Neural crest cell (in vitro differentiated cells): ENCODE data around the gene GMPR. TPM values are rescaled to one million over a fixed set of nuclear protein-coding genes. Genes with fewer than 3 reads are reported as not detected.

ENCODE experiments used
- DNase-seq: peaks from one replicate; pipeline ENCODE4 v3.0.0; 2021; ENCODE audit warnings: low read depth, mixed read lengths, low spot score
- H3K27ac Mint-ChIP-seq: one replicate; pipeline ENCODE4 v1.8.0; 2021; ENCODE audit warnings: mild to moderate bottlenecking, mixed read lengths; ENCODE audit not compliant: unreplicated experiment
- H3K27me3 Mint-ChIP-seq: 2 replicates; pipeline ENCODE4 v1.8.0; 2021; ENCODE audit warnings: low read depth, mild to moderate bottlenecking, mixed read lengths
- H3K36me3 Mint-ChIP-seq: 2 replicates; pipeline ENCODE4 v1.8.0; 2021; ENCODE audit warnings: low read depth, mild to moderate bottlenecking, mixed read lengths
- H3K4me1 Mint-ChIP-seq: 2 replicates; pipeline ENCODE4 v1.8.0; 2021; ENCODE audit warnings: mixed read lengths
- H3K4me3 Mint-ChIP-seq: one replicate; pipeline ENCODE4 v1.8.0; 2021; ENCODE audit warnings: mild to moderate bottlenecking, mixed read lengths
- H3K9me3 Mint-ChIP-seq: 2 replicates; pipeline ENCODE4 v1.8.0; 2021; ENCODE audit warnings: mixed read lengths
- CTCF ChIP-seq: fragments of 200-600 bp; sonication (generic); conservative IDR thresholded peaks from 2 replicates; pipeline ENCODE4 v1.5.0; 2021; ENCODE audit warnings: antibody characterized with exemption, mild to moderate bottlenecking
- total RNA-seq: library from RNA; stranded (reverse); gene quantifications from 2 replicates; pipeline ENCODE4 v1.2.1, GENCODE V29; 2021

Gene GMPR
- total RNA-seq, 1 donor from 2014 or later = 0.16 TPM

DNA sequence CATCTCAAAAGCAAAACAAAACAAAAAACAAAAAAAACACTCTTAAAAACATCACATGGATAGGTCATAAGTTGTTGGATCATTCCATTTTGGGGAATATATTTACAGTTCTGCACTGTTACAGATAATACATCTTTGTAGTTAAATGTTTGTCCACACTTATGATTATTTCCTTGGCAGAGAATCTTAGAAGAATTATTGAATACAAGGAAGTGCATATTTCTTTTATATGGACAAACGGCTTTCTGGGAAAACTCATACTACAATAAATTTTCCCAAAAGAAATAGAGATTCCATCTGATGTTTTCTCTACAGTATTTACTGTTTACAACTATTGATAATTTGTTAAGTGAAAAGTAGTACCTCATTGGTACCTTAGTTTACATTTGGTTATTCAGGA lies 33.8 kb downstream of the GMPR start:
- no peak overlapping the region for H3K27ac Mint-ChIP-seq

GRCh38 chr6:16273256-16273655 lies 34.9 kb downstream of the GMPR start:
- no peak overlapping the region for H3K27ac Mint-ChIP-seq
- no peaks in the 10 kb centered on the region for H3K9me3 Mint-ChIP-seq
- no peak overlapping the region for H3K4me3 Mint-ChIP-seq
- DNase-seq = no peak
- no peaks in the 10 kb centered on the region for H3K36me3 Mint-ChIP-seq
- no peaks in the 10 kb centered on the region for H3K27me3 Mint-ChIP-seq
- H3K4me1 Mint-ChIP-seq = peaks cover 20% of the 10 kb centered on the region
- TF ChIP-seq CTCF = no peak

More for the DNA sequence above, 33.8 kb downstream of the GMPR start:
- Mint-ChIP-seq H3K4me3 (no peak overlapping the region), H3K4me1 (peaks cover 9% of the 10 kb centered on the region), H3K9me3 (no peaks in the 10 kb centered on the region), H3K36me3 (no peaks in the 10 kb centered on the region), H3K27me3 (no peaks in the 10 kb centered on the region)
- DNase-seq = no peak
- no peak for TF ChIP-seq CTCF

DNA sequence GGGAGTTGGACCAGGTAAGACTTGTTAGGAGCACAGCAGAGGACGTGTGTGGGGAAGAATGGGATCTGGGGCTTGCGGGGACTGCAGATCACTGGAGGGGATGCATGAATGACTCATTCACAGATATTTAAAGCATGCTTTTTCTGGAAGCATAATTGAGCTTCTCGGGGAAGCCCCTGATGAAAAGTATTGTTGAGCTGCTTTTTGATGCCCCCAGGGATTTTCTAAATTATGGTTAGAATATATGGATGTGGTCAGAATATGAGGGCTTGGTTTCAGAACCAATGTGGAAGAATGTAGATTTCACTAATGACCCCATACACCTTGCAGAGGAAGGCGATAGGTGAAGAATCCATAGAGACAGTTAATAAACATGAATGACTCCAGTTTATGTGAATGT lies 36.1 kb downstream of the GMPR start:
- DNase-seq = no peak
- Mint-ChIP-seq H3K4me3 (no peak overlapping the region), H3K4me1 (peaks cover 21% of the 10 kb centered on the region), H3K36me3 (no peaks in the 10 kb centered on the region), H3K27me3 (no peaks in the 10 kb centered on the region), H3K27ac (no peak overlapping the region), H3K9me3 (no peaks in the 10 kb centered on the region)
- no peak for TF ChIP-seq CTCF

DNA sequence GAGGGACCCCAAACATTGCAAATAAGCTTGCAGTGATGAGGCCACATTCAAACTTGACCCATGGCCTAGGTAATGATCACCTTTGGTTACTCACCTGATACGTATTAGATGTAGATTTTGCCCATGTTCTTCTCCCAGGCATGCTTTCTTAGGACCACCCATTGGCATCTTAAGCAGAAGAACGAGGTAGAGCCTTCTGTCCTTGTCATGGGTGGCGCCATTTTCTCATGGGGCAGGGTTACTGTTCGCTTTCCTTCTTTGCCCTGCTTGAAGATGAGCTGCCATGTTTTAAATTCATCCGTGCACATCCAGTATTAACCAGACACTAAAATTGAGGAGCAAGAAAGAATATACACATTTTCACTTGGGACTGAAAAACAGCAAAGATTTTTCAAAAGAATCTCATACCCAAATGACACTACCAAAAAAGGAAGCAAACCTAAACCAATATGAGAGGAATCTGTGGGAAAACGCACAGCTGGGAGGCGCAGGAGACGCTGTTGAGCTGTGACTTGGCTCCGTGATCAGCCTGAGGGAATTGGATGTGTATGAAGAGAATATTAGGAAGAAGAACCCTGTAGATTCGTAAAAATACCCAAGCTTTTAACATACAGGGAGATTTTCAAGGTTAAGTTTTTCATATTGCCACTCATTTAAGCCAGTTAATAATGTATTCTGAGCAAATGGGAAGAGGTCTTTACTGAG lies 36.6 kb downstream of the GMPR start:
- Mint-ChIP-seq H3K36me3 (no peaks in the 10 kb centered on the region), H3K27me3 (no peaks in the 10 kb centered on the region), H3K4me3 (no peak overlapping the region), H3K4me1 (peaks cover 21% of the 10 kb centered on the region), H3K27ac (peak overlapping the region; percentile 15), H3K9me3 (no peaks in the 10 kb centered on the region)
- DNase-seq = no peak
- TF ChIP-seq CTCF = no peak

DNA sequence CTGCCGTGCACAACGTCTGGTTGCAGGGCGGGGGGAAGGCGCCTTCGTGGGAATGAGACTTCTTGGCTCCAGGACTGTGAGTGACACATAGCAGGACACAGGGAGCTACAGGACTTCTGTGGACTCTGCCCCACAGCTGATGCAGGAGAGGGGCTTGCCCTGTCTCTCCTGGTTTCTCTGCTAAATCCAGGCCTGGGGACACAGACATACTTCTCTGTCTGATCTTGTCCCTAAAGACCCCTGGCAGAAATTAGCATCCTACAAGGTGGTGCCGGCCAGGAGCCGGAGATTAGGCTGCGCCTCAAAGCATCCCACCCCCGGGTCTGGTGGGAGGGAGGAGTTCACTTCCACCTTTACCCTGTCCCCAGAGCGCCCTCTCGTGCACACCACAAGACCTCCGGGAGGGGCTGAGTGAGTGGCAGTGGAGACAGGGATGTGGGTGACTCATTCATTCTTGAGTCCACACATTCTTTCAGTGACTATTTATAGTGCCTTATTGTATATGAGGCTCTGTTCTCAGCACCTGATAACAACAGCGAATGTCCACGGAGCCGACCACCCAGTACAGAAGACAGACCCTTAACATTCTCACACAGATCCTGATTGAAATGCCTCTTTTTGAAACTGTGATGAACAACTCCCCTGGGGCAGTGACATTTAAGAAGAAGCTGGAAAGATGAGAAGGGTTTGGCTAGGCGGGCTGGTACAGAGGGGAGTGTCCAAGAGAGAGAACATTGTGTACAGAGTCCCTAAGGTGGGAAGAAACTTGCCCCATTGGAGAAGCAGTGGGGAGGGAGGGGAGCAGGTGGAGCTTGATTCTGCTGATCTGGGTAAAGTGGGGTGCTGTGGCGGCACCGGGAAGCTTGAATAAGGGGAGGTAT lies 39.0 kb downstream of the GMPR start:
- peak; percentile 19 for DNase-seq
- H3K36me3 Mint-ChIP-seq = no peaks in the 10 kb centered on the region
- no peak overlapping the region for H3K27ac Mint-ChIP-seq

More for the DNA sequence above, 39.0 kb downstream of the GMPR start:
- Mint-ChIP-seq H3K27me3 (no peaks in the 10 kb centered on the region), H3K4me1 (peaks cover 21% of the 10 kb centered on the region), H3K4me3 (no peak overlapping the region), H3K9me3 (no peaks in the 10 kb centered on the region)
- peak; percentile 55 for TF ChIP-seq CTCF
